ENCODE measurements around the gene ELAVL3.

The ELAVL3 gene

DNA sequence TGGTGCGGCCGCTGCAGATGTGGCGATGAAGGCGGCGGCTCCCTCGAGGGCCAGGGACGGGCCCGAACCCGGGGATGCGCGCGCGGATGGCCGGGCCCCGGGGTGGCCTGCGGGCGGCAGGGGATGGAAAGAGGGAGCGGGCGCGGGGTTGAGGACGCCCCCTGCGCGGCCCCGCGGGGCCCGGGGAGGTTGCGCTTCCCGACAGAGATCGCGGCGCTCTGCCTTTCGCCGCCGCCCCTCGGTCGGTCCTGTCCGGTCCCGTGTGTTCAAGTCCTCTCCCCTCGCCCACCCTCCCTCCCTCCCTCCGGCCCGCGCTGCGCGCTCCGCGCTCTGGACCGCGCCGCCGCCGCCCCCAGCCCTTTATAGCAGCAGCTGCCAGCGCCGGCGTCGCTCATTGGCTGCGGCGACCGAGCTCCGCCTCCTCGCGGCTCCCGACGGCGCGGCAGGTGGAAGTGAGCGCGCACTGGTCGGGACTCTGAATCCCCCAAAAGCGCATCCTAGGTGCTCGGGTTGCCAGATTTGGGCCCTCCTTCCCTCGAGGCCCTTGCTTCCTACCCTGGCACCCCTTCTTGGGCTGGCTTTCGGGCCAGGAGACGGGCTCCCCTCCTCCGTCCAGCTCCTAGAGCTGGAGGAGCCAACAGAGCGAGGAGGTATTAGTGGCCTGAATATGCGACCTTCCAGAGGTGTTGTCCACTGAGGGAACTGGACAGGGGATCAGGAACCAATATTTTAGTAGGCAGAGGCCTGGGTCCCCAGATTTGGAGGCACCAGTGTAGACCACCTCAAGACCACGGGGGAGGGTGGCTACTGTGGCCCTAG is at the start of gene ELAVL3:
Gene ELAVL3 (minus strand): TSS at position 332 of the 819 bp plus-strand sequence. CDS start 438 bp downstream, outside the sequence.
- DNase-seq (ENCODE audit: low read depth, low spot score), result no peak
- no peak within 1 kb of the TSS for H3K27ac ChIP-seq

- H3K27ac ChIP-seq, result no peak overlapping the region
- DNase-seq (ENCODE audit: low read depth, low spot score), result peak; percentile 43
Observed at GRCh38 chr19:11530432-11530831, 49.6 kb upstream of the ELAVL3 start.

DNA sequence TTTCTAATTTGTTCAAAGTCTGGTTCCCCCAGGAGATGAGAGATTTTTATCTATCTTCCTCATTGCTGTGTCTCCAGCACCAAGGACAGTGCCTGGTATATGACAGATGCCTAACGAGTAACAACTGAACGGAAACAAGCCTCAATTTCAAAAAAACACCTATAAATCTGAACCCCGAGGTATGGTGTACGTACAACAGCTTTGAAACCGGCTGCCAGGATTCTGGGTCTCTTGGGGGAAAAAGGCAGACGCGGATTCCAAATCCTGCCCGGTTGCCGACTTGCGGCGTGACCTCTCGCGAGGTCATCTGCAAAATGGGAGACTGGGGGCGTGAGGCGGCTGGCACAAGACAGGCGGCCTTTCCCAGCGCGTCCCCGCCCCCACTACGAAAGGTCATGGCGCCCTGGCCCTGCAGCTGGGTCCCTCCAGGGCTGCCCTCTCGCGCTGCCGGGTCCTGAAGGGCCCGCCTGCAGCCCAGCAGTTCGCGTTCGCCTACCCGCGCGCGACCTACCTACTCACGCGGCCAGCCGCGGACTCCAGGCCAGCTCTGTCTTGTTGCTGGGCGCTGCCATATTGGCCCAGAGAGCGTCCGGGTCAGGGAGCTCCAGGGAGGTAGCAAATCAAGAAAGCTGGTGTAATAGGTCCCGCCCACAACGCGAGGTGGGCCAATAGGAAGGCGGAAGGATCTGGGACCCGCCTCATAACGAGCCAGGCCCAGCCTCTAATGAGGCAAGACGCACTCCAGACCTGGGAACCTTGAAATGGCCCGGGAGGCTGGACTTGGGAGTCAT is 47.9 kb upstream of the ELAVL3 start, which contains the start of gene ECSIT:
Gene ECSIT (minus strand): TSS at position 584 of the 791 bp plus-strand sequence. CDS start 9,964 bp downstream, outside the sequence.
- peak; percentile 94 for DNase-seq (ENCODE audit: low read depth, low spot score)
- peak within 1 kb of the TSS; percentile 80 for H3K27ac ChIP-seq

- DNase-seq (ENCODE audit: low read depth, low spot score), result no peak
- H3K27ac ChIP-seq, result no peak overlapping the region
Observed at GRCh38 chr19:11519138-11519537, 38.3 kb upstream of the ELAVL3 start.

GRCh38 chr19:11513946-11514345 is 33.1 kb upstream of the ELAVL3 start:
- DNase-seq (ENCODE audit: low read depth, low spot score), result no peak
- no peak overlapping the region for H3K27ac ChIP-seq

DNA sequence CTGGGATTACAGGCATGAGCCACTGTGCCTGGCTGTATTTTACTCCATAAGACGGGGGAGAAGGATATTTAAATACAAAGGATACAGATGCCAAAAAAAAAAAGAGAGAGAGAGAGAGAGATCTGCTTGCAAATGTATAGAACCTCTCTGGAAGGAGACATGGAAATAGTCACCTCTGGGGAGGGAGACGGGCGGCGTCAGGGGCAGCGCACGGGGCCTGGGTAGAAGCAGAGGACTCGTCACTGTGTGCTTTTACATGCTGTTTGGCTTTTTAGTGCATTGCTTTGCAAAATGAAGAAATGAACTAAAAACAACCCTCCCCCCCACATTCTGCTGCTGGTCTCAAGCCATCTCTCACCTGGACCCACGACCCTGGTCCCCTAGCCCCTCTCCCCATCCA is 29.6 kb upstream of the ELAVL3 start:
- no peak for DNase-seq (ENCODE audit: low read depth, low spot score)
- no peak overlapping the region for H3K27ac ChIP-seq

GRCh38 chr19:11507370-11508078 is 26.7 kb upstream of the ELAVL3 start:
- DNase-seq (ENCODE audit: low read depth, low spot score), result no peak
- H3K27ac ChIP-seq, result no peak overlapping the region

- no peak for DNase-seq (ENCODE audit: low read depth, low spot score)
- no peak overlapping the region for H3K27ac ChIP-seq
Observed at GRCh38 chr19:11506967-11507366, 26.1 kb upstream of the ELAVL3 start.

GRCh38 chr19:11506101-11506555 is 25.3 kb upstream of the ELAVL3 start:
- DNase-seq (ENCODE audit: low read depth, low spot score), result no peak
- H3K27ac ChIP-seq, result peak overlapping the region; percentile 88

- DNase-seq (ENCODE audit: low read depth, low spot score), result peak; percentile 59
- peak within 1 kb of the TSS; percentile 88 for H3K27ac ChIP-seq
Observed at GRCh38 chr19:11505504-11506100, 24.8 kb upstream of the ELAVL3 start, which contains the start of gene ZNF653. TSS of gene ZNF653 (minus strand) at chr19:11505839. CDS start at chr19:11505786, 53 bp downstream.

GRCh38 chr19:11505032-11505503 is 24.2 kb upstream of the ELAVL3 start:
- peak; percentile 77 for DNase-seq (ENCODE audit: low read depth, low spot score)
- H3K27ac ChIP-seq, result peak overlapping the region; percentile 88

- peak overlapping the region; percentile 88 for H3K27ac ChIP-seq
- DNase-seq (ENCODE audit: low read depth, low spot score), result no peak
Observed at GRCh38 chr19:11504502-11505031, 23.7 kb upstream of the ELAVL3 start.

DNA sequence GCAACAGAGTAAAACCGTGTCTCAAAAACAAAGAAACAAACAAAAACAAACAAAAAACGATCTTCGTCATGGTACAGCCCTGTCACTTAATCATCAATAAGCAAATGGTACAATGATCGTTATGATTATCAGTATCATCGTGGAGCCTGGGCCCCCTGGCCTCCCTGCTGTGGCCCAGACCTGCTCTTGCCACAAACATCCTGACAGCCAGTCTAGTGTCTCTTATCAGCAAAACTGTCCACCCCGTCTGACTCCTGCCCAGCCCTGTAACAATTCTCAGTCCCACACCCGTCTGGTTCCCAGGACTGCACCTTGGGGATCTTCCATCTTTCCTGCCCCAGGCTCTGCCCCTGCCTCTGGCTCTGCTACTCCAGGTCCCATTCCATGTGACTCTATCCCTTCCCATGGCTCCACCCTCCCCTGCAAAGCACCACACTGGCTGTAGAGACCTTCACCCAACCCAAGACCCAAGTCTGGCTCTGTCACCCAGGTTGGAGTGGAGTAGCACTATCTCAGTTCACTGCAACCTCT is 19.1 kb upstream of the ELAVL3 start:
- no peak for DNase-seq (ENCODE audit: low read depth, low spot score)
- no peak overlapping the region for H3K27ac ChIP-seq

DNA sequence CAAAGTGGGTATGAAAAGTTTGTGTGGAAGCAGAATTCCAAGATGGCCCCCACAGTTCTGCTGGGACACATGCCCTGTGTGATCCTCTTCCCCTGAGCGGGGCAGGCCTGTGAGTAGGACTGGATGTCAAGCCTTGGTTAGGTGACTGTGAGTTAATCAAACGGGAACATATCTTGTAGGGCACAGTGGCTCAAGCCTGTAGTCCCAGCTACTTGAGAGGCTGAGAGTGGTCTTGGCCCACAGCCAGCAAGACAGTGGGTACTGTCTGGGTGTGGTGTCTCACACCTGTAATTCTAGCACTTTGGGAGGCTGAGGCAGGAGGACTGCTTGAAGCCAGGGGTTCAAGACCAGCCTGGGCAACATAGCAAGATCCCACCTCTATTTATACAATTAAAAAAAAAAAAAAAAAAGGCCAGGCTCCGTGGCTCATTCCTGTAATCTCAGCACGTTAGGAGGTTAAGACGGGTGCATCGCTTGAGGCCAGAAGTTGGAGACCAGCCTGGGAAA is 18.4 kb upstream of the ELAVL3 start:
- DNase-seq (ENCODE audit: low read depth, low spot score), result no peak
- H3K27ac ChIP-seq, result no peak overlapping the region

GRCh38 chr19:11496391-11497163 is 15.7 kb upstream of the ELAVL3 start:
- peak; percentile 39 for DNase-seq (ENCODE audit: low read depth, low spot score)
- no peak overlapping the region for H3K27ac ChIP-seq

GRCh38 chr19:11495885-11496284 is 15.0 kb upstream of the ELAVL3 start:
- no peak for DNase-seq (ENCODE audit: low read depth, low spot score)
- no peak overlapping the region for H3K27ac ChIP-seq

- no peak for DNase-seq (ENCODE audit: low read depth, low spot score)
- no peak overlapping the region for H3K27ac ChIP-seq
Observed at GRCh38 chr19:11495481-11495880, 14.6 kb upstream of the ELAVL3 start.

- H3K27ac ChIP-seq, result no peak overlapping the region
- no peak for DNase-seq (ENCODE audit: low read depth, low spot score)
Observed at GRCh38 chr19:11494634-11495285, 13.9 kb upstream of the ELAVL3 start.
